Activated CD4-positive, alpha-beta T cell treated with anti-CD3 and anti-CD28 coated beads, Interleukin-2, amount 50 U/mL, for 1 hour (primary cell): ENCODE results near the gene FUS.
"Not testable (repeated sequence)": the region's sequence is repeated elsewhere in the genome, so short reads cannot be mapped to it uniquely, and the experiment has no call there.

Experiments
- DNase-seq: peaks from one replicate; pipeline ENCODE4 v3.0.0-alpha.2; 2020

Gene FUS

DNA sequence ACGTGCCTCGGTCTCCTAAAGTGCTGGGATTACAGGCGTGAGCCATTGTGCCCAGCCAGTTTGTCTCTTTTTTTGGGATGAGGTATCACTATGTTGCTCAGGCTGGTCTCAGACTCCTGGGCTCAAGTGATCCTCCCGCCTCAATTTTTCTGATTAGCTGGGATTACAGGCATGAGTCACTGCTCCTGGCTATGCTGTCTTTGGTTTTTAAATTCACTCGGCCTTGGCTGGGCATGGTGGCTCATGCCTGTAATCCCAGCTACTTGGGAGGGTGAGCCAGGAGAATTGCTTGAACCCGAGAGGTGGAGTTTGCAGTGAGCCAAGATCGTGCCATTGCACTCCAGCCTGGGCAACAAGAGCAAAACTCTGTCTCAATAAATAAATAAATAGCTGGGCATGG is 35.5 kb upstream of the FUS start:
- DNase-seq = not testable (repeated sequence)

DNA sequence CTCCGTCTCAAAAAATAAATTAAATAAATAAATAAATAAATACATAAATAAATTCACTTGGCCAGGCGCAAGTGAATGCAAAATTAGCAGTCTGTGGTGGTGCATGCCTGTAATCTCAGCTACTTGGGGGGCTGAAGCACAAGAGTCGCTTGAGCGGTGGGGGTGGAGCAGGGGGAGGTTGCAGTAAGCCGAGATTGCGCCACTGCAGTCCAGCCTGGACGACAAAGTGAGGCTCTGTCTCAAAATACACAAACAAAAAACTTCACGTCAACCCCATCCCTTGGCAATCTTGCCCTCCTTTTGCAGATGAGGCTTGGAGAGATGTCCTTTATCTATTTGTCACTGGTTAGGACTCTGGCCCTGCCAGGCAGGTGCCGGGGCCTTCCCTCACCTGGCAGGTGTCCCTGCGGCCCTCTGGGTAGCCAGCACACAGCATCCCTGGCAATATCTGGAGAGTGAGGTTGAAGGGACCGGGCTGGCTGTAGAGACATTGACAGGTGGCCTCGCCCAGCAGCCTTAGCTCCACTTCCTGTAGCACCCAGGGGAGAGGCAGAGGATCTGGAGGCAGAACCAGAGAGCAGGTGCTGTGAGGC is 34.4 kb upstream of the FUS start:
- no peak for DNase-seq

DNA sequence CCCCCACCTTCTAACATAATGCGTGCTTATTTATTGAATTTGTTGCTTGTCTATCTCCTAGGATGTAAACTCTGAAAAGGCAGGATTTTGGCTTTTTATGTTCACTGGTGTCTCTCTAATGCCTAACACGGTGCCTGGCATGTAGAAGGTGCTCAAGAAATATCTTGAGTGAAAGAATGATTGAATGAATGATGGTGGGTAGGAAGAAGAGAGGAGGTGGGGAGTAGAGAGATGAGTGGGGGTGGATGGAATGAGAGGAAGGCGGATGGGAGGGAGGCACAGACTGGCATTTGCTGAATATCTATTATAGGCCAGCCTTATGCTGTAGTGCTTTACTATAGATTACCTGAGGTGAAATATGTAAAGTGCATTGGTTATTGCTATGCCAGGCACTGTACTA is 32.4 kb upstream of the FUS start:
- DNase-seq = no peak

DNA sequence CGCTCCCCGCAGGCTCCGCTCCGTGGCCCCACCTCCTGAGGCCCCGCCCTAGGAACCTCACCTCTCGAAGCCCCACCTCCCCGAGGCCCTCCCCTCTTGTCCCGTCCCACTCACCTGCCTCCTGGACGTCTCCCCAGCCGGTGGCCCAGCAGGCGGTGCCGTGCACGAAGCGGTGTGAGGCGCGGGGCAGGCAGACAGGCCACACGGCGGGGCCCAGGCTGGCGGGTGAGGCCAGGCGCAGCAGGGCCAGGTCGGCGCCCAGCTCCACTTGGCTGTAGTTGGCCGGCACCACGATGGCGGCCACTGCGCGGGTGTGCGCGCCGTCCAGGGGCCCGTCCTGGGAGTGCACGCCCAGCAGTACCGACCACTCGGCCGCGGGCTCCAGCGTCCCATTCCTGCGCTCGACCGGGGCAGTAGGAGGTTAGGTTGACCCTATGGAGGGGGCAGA is 31.6 kb upstream of the FUS start:
- DNase-seq = no peak

DNA sequence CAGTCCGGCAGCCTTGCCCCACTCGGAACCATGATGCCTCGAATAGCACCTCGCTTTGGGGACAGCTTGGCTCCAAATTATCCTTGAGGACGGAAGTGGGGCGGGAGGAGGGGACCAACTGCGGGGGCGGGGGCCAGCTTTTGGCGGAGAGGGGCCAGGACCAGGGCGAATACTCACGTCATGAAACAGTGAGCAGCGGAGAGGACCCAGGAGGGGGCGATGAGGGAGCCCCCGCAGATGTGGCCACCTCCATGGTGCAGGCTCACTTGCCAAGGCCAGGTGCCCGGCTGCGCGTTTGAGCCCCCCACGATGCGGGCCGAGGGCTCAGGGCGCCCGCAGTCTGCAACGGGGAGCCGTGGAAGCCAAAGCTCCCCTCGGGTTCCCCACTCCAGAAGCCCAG is 31.0 kb upstream of the FUS start:
- no peak for DNase-seq

DNA sequence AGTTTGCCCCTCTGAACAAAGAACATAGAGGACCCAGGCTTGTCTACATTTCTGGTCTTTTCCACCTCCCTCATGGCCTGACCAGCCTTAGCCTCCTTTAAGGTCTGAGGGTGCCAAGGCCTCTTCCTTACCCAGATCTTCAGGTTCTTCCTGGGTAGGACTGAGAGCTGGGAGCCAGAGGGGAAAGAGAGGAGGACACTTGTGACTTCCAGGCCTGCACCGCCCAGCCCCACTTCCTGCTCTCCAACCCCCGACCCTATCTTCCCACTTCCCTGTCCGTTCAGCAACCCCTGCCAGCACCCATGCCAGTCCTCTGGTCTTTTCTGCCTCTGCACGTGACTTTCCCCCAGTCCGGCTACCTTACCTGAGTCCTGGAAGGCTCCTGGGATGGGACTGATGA is 30.6 kb upstream of the FUS start:
- DNase-seq = no peak

DNA sequence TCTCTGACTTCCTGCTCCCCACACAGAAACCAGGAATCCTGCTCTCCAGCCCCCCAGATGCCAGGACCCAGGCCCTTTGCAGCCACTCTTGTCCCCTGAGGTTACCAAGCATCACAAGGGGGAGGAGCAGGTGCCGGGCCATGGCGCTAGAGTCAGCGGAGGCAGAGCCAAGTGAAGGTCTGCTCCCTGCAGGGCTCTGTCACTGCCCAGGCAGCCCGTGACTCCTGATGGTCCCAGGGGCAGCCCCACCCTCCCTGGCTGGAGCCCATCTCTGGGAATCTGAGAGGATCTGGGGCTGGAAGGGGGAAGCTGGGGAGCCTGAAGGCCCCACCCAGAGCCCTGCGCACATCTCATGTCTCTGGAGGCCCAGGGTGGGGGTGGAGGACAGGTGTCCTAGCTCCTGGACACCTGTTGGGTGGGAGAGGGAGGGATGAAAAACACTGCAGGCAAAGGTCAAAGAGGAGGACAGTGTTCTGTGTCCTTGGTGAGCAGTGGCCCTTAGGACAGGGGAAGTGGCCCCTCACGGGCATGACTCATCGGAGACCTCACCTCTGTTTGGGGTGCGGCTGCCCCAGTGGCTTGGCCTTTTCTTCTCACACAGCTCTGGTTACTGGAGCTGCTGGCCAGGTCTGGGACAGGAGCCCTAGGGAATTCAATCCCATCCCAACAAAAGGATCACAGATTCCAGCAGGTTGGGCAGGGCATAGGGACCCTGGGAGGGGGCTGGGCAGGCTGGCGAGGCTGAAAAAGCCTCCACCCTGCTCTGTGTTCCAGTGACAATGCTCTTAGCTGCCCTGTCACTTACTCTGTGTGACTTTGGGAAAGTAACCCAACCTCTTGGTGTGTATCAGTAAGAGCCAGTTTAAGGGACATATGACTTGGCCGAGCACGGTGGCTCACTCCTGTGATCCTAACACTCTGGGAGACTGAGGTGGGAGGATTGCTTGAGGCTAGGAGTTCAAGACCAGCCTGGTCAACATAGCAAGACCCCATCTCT is 29.7 kb upstream of the FUS start, which contains the start of gene PRSS36:
PRSS36 (minus strand) TSS at position 173 of the 997 bp plus-strand sequence; CDS start at position 142, 31 bp downstream.
- no peak for DNase-seq

DNA sequence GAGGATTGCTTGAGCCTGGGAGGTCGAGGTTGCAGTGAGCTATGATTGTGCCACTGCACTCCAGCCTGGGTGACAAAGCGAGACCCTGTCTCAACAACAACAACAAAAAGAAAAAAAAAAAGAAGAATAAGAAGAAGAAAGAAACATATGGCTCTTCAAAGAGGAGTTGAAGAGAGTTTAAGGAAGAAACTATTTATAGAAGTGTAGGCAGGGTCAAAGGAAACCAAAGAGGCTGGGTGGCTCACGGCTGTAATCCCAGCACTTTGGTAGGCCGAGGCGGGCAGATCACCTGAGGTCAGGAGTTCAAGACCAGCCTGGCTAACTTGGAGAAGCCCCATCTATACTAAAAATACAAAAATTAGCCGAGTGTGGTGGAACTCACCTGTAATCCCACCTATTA is 29.0 kb upstream of the FUS start:
- not testable (repeated sequence) for DNase-seq

DNA sequence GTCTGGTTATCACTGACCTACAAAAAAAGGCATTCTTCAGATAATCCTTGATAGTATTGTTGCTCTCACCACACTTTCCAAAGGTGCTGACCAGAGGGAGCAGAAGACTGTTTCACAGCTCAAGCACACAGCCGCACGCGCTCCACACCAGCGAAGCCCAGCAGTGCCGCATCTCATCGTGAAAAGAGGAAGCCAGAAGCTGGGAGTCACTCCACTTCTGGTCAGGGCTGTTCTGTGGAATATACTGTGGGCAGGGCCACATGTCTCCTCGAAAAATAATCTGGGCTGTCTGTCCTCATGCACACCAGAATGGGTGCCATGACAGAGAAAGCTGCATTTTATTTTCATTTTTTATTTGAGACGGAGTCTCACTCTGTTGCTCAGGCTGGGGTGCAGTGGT is 22.8 kb upstream of the FUS start:
- no peak for DNase-seq

DNA sequence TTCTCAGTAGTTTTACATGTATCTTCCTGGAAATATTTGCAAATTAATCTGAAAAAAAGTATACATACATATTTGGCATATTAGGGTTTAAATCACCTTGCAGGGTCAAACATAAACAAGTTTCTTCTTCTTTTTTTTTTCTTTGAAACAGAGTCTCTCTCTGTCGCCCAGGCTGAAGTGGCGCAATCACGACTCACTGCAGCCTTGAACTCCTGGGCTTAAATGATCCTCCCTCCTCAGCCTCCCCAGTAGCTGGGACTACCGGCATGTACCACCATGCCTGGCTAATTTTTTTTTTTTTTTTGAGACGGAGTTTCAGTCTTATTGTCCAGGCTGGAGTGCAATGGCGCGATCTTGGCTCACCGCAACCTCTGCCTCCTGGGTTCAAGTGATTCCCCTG is 12.6 kb upstream of the FUS start:
- DNase-seq = no peak

DNA sequence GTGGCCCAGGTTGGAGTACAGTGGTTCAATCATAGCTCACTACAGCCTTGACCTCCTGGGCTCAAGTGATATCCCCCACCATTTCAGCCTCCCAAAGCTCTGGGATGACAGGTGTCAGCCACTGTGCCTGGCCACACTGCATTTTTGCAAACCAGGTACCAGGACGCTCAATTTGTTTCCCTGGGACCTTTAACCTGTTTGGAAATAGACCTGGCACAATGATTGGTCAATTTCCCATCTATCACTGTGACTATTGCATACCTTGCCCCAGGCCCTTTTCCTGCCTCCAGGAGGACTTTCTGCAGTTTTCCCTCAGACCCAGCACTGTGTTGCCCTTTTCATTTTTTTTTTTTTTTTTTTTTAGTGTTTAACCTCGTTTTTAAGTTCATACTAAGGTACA is 11.1 kb upstream of the FUS start:
- DNase-seq = no peak

DNA sequence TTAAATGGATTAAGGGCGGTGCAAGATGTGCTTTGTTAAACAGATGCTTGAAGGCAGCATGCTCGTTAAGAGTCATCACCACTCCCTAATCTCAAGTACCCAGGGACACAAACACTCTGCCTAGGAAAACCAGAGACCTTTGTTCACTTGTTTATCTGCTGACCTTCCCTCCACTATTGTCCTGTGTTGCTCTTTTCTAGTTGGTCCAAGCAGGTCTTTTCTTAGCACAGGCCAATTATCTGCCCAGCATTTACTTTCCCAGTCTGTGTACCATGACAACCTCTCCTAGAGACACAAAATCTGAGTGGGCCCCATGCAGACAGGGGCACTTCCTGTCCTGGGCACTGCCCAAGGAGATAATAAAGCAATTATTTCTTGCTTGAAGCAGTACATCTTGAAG is 9.9 kb upstream of the FUS start:
- DNase-seq = not testable (repeated sequence)

DNA sequence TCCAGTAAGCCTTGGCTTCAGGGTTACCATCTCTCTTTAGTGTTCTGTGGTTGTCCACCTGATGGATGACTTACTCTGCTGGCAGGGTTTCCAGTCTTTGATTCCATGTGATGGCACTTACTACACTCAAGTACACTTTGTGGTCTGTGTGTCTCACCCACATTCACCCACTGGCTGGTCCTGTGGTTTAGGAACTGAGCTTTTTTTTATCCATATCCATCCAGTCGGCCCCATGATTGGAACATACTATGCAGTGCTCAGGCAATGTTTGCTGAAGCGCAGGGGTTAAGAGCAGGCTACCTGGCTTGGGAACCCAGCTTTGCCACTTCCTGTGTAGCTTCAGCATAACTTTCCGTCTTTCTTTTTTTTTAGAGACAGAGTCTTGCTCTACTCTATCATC is 2.8 kb upstream of the FUS start:
- DNase-seq = peak; percentile 45

DNA sequence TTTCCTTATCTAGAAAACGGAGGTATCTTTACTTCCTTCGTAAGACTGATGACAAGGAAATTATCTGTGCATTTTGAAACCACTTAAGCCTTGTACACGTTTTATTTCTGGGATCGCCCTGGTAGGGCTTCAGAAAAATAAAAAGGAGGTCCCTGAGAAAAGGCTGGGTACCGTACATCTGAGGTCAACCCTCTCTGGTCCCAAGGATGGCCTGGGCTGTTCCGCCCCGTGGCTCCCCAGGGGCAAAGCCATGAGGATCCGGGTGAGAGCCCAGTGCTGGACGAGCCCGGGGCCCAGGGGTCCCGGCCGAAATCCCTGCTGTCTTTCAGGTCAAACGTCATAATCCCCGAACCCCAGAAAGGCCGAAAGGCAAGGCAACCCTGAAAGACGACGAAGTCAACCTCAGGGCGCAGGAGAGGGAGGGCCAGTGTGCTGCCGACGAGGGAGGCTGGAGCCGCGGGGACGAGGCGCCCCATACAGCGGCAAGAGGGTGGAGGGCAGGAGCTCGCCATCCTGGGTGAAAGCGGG is 656 bp upstream of the FUS start:
- DNase-seq = no peak

DNA sequence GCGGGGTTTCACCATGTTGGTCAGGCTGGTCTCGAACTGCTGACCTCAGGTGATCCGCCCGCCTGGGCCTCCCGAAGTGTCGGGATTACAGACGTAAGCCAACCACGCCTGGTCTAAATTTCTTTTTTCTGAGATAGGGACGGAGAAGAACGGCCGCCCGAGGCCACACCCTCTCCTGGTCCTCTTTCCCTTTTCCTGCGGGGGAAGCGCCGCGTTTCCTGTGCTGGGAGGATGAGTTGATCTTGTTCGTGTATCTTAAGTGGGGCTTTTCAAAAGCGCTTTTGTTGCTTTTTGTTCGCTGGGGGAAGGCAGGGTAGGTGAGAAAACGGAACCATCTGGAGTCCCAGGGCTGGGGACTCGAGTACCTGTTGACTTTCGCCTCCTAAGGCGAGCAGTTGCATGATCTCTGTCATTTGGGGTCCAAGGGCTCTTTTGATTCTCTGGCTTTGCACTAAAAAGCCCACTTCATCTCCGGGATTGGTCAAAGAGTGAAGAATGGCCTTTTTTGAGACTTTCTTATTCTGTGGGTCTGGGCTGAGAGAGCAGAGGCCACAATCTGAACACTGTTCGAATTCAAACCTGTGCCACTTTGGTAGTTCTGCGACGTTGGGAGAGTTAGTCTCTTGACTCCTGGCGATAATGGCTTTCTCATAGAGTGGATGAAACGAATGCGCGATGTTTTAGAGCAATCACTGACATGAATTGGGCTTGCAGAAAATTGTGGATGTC is 1.3 kb downstream of the FUS start:
- no peak for DNase-seq

DNA sequence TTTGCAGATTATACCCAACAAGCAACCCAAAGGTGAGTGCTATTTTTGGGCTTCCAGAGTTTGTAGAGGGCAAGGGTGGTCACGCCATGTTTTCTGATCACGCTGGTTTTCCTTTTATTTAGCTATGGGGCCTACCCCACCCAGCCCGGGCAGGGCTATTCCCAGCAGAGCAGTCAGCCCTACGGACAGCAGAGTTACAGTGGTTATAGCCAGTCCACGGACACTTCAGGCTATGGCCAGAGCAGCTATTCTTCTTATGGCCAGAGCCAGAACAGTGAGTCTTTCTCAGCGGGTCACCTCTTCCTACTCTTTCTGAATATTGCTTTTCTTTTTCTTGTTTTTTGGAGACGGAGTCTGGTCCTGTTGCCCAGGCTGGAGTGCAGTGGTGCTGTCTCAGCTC is 2.5 kb downstream of the FUS start:
- DNase-seq = no peak

DNA sequence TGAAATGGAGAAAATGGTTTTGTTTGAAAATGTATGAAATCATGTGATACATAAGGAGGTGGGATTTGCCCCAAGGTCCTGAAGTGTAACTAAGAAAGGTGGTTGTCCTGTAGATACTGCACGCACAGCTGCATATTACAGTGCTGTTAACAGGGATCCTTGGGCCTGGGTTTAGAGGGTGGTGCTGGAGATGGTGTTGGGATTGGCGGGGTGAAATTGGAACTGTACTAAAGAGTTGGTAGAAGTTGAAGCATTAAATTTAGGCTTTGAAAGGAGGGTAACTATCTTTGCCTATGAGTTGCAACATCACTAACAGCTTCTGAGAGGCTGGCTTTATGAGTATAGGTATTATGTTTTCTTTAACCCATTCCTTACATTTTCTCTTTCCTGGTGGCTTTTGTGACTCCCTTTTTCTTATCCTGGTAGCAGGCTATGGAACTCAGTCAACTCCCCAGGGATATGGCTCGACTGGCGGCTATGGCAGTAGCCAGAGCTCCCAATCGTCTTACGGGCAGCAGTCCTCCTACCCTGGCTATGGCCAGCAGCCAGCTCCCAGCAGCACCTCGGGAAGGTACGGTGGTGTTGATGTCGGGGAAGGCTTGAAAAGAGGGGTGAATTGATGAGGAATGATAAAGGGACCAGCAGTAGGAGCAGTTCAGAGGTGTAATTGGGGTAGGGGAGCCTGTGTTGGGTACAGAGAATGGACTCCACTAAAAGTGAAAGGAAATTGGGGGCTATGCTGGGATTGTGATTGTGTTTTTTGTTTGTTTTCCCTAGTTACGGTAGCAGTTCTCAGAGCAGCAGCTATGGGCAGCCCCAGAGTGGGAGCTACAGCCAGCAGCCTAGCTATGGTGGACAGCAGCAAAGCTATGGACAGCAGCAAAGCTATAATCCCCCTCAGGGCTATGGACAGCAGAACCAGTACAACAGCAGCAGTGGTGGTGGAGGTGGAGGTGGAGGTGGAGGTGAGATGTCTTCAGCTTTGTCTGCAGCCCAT is 3.8 kb downstream of the FUS start:
- DNase-seq = no peak

DNA sequence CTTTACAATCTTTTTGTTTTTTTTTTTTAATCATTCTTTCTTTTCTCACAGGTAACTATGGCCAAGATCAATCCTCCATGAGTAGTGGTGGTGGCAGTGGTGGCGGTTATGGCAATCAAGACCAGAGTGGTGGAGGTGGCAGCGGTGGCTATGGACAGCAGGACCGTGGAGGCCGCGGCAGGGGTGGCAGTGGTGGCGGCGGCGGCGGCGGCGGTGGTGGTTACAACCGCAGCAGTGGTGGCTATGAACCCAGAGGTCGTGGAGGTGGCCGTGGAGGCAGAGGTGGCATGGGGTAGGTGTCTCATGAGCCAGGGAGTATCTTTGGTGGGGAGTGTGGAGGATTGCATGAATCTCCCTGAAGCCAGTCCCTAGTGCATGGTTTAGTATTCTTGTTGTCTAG is 4.9 kb downstream of the FUS start:
- DNase-seq = no peak

DNA sequence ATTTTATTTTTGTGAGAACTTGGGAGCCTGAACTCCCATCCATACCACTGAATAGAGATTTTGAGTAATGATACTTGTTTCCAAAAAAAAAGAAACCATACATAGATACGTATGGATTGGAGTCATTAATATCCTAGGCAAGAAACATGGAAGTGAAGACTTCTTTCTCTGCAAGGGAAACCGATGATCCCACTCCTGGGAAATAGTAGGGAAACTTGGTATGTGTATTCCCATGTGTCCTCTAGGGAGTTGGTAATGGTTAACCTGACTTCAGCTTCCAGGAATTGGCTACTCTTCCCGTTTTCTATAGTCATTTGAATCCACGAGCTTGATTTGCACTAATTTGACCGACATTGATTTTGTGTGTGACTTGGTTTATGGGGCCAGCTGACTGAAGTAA is 5.4 kb downstream of the FUS start:
- DNase-seq = no peak

DNA sequence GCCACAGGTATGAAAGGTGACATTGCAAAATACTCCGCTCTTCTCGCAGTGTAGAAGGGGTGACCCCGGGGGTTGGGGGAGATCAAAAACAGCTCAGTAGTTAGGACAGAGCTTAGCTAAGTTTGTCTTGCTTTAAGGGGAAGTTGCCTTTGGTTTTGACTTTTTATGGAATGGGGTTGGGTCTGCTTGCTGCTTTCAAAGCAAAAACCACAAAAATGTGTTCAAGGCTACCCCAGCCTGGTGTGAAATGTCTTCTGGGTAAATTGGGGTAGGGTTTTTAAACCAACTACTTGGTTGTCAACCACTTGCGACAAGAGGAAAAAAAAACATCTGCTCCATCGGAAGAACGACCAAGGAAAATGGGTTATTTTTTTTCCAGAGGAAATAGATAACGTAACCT is 6.2 kb downstream of the FUS start:
- no peak for DNase-seq

DNA sequence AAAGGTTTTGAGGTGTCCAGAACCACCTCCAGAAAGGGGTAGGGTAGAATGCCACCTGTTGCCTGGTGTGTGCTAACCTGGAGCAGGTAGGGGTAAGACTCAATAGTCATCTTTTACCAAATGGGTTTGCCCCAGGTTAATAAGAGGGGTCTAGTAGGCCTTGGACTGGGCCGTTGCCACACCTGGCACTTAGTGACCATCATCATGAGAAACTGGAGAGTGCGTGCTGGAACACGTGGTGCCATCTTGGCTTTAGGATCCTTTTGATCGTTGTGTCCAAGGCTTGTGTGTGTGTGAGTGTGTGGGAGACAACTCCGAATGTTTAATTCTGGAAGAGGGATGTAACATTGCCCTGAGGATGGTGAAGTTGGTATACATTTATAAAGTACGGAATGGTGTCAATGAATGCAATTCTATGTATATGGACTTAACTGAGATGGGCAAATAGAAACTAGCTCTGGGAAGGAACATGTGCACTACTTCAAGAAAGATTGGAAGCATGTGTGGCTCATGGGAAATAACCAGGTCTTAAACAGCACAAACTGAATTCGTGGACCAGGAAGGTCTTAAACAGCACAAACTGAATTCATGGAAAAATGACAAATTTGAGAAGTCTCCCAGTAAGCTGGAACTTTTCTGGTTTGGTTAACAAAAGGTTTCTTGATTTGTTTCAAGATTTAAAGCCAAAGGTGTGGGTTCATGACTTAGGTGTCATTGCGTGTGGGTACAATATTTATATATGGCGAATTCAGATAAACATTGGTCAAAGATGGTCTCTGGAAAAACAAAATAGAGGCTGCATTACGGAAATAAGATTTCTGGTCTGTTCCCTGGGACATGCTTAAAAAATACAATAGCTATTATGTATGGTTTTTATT is 7.2 kb downstream of the FUS start:
- no peak for DNase-seq
